Testis (tissue), 2 donors: ENCODE measurements around the gene BDKRB2.

Source experiments
- CTCF ChIP-seq, 3 experiments: fragments of 450-650 bp in 2 of 3; fragments of 200-600 bp in 1 of 3; sonication (generic) in 1 of 3; IDR thresholded peaks; one replicate each; pipeline ENCODE4 v1.5.1; 2016 to 2019; ENCODE audit warnings: antibody characterized with exemption in 3 of 3, mild to moderate bottlenecking in 2 of 3, moderate library complexity in 1 of 3
- POLR2A ChIP-seq: fragments of 450-650 bp; IDR thresholded peaks from one replicate; pipeline ENCODE4 v1.6.1; 2017; ENCODE audit warnings: antibody characterized with exemption, mild to moderate bottlenecking, moderate library complexity

- TF ChIP-seq POLR2A (no peak), CTCF (IDR thresholded peaks at IDR 0.05) (no peak)
These were observed 12.8 kb downstream of the BDKRB2 start for GRCh38 chr14:96217376-96217913.
